ENCODE results near the gene ZFP90. TPM values are rescaled to one million over a fixed set of nuclear protein-coding genes. Genes with fewer than 3 reads are reported as not detected.

Gene ZFP90
- total RNA-seq, 1 donor from 2014 or later, result 18.8 TPM

DNA sequence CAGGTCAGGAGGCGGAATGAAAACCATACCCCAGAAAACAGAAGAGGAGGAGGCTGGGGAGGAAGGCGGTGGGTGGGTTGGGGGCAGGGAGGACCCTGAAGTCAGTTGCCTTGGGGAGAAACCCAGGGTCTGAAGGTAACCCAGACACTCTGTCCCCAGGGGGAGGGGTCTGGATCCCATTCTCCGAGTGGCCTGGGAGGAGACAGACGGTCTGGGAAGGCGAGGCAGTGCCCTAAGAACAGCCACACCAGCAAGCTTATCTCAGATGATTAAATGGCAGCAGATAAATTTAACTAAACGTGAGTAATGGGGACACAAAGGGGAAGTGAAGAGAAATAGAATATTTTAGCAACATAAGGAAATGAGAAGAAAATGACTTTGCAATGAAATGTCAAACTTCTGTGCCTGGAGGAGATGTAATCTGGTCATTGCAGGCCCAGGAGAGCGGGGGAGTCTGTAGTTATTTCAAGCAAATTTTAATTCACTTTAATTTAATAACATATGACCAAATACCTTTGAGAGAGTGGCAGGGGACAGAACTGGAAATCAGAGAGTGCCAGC lies 21.4 kb upstream of the ZFP90 start:
- H3K27ac Mint-ChIP-seq, result peak overlapping the region; percentile 13
- H3K36me3 Mint-ChIP-seq (ENCODE audit: low read depth), result no peaks in the 10 kb centered on the region
- ATAC-seq (ENCODE audit: low read depth) (no peak), DNase-seq (no peak)
- intact Hi-C loops (cut with micrococcal nuclease), result no loop called here
- no peaks in the 10 kb centered on the region for H3K9me3 Mint-ChIP-seq
- H3K4me1 Mint-ChIP-seq, result peaks cover 14% of the 10 kb centered on the region
- TF ChIP-seq, protein P1, sequence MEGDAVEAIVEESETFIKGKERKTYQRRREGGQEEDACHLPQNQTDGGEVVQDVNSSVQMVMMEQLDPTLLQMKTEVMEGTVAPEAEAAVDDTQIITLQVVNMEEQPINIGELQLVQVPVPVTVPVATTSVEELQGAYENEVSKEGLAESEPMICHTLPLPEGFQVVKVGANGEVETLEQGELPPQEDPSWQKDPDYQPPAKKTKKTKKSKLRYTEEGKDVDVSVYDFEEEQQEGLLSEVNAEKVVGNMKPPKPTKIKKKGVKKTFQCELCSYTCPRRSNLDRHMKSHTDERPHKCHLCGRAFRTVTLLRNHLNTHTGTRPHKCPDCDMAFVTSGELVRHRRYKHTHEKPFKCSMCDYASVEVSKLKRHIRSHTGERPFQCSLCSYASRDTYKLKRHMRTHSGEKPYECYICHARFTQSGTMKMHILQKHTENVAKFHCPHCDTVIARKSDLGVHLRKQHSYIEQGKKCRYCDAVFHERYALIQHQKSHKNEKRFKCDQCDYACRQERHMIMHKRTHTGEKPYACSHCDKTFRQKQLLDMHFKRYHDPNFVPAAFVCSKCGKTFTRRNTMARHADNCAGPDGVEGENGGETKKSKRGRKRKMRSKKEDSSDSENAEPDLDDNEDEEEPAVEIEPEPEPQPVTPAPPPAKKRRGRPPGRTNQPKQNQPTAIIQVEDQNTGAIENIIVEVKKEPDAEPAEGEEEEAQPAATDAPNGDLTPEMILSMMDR (IDR thresholded peaks at IDR 0.05), result no peak
- no peaks in the 10 kb centered on the region for H3K27me3 Mint-ChIP-seq
- H3K4me3 Mint-ChIP-seq, result no peak overlapping the region
- ChIA-PET CTCF (interaction anchor here (1.6 kb wide), 1 partner anchor 121 kb away, joined by 5 read pairs; no protein-coding TSS in a partner anchor), POLR2A (no interaction called here)

DNA sequence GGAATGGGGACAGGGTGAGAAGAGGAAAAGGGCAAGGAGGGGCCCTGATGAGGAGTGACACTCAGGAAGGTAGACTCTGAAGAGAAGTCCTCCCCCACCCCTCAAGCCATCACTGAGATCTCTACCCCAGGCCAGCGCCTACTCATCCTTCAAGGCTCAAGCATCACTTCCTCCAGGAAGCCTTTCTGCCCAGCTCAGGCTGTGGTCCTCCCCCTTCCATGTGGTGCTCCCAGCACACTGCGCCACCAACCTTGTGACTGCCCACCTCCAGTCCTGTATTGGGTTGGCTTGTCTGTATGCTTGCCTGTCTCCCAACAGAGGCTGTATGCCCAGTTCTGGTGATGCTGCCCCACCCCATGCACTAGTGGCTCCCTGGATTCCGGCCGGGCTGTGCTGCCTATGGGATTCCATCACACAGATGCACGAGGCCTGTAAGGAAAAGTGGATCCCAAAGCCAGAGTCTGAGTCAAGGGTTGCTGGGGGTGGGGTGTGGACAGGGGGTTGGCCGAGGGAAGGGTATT lies 19.8 kb upstream of the ZFP90 start:
- no peak overlapping the region for H3K4me3 Mint-ChIP-seq
- ATAC-seq (ENCODE audit: low read depth) (no peak), DNase-seq (no peak)
- ChIA-PET CTCF (interaction anchor here (1.6 kb wide), 1 partner anchor 123 kb away, joined by 5 read pairs; no protein-coding TSS in a partner anchor), POLR2A (interaction anchor here (0.7 kb wide), 1 partner anchor 601 kb away, joined by 3 read pairs; no protein-coding TSS in a partner anchor)
- intact Hi-C loops (cut with micrococcal nuclease), result no loop called here
- H3K27me3 Mint-ChIP-seq, result no peaks in the 10 kb centered on the region
- H3K36me3 Mint-ChIP-seq (ENCODE audit: low read depth), result no peaks in the 10 kb centered on the region
- peaks cover 14% of the 10 kb centered on the region for H3K4me1 Mint-ChIP-seq
- TF ChIP-seq, protein P1 (IDR thresholded peaks at IDR 0.05), result no peak
- H3K9me3 Mint-ChIP-seq, result no peaks in the 10 kb centered on the region
- H3K27ac Mint-ChIP-seq, result no peak overlapping the region

DNA sequence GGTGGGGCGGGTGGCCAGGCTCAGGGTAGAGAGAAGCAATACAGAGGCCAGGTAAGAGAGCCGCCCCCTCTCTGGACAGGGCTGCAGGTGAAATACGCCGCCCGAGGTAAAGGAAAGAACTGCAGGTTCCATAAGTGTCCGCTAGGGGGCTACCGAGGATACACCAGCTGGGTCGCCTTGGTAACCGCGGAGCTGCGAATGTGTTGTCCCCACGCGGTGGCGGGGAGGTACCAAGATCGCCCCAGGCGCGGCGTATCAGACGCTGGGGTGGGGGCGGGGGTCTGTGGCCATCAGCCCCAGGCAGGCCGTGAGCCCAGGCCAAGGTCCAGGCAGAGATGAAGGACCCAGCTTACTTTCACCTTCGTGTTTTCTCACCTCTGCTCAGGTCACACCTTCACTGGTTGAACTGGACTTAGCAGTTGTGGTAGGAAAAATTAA lies 18.4 kb upstream of the ZFP90 start:
- DNase-seq (peak; percentile 69), ATAC-seq (ENCODE audit: low read depth) (peak; percentile 98)
- ChIA-PET CTCF (interaction anchor here (0.6 to 2.1 kb wide), 21 partner anchors 9 to 765 kb away, joined by 3 to 14 read pairs (median 3); partner anchors contain the start of genes SLC7A6 and TANGO6), POLR2A (interaction anchor here (0.6 to 1.3 kb wide), 3 partner anchors 10 to 612 kb away, joined by 3 read pairs; partner anchors contain the start of genes CHTF8 and UTP4)
- H3K4me3 Mint-ChIP-seq, result peak overlapping the region; percentile 52
- H3K36me3 Mint-ChIP-seq (ENCODE audit: low read depth), result no peaks in the 10 kb centered on the region
- TF ChIP-seq, protein P1 (IDR thresholded peaks at IDR 0.05), result peak; percentile 77
- intact Hi-C loops (cut with micrococcal nuclease), result loop anchor here (1.0 to 5.0 kb wide), 4 partner anchors 10 to 273 kb away; partner anchors contain the start of genes PLA2G15 and ZFP90
- peak overlapping the region; percentile 12 for H3K27ac Mint-ChIP-seq
- H3K9me3 Mint-ChIP-seq, result no peaks in the 10 kb centered on the region
- peaks cover 14% of the 10 kb centered on the region for H3K4me1 Mint-ChIP-seq
- H3K27me3 Mint-ChIP-seq, result no peaks in the 10 kb centered on the region

DNA sequence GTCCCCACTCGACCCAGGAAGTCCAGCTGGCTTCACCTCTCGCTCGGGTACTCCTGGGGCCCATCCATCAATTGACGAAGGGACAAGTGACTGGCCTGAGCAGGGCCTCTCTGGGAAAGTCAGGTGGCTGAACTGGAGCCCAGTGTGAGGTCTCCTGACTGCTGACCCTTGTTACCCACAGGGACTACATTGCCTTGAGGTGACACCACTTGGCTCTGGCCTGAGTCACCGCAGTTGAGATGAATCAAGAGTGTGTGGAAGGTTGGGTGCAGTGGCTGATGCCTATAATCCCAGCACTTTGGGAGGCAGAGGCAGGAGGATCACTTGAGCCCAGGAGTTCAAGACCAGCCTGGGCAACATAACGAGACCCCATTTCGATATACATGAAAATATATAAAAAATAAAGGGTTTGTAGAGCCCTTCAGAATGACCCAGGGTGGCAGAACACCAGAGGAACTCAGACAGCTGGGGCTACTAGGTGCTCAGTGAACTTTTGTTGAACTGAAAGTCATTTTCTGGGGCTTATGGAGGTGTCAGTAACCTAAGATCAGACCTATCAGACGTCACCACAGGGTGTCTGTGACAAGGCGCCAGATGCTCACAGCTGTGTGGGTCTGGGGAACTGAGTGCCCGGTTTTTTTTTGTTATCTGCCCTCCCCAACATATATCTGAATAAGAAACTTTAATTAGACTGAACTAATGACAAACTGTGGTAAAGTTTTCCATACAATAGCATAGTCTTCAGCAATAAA lies 14.8 kb upstream of the ZFP90 start:
- POLR2A ChIA-PET, result no interaction called here
- H3K4me1 Mint-ChIP-seq, result peaks cover 17% of the 10 kb centered on the region
- no peaks in the 10 kb centered on the region for H3K27me3 Mint-ChIP-seq
- no peak overlapping the region for H3K27ac Mint-ChIP-seq
- TF ChIP-seq, protein P1 (IDR thresholded peaks at IDR 0.05), result no peak
- intact Hi-C loops (cut with micrococcal nuclease), result loop anchor here (5.0 kb wide), 1 partner anchor 277 kb away; the partner anchor contains the start of gene PLA2G15
- H3K9me3 Mint-ChIP-seq, result no peaks in the 10 kb centered on the region
- no peaks in the 10 kb centered on the region for H3K36me3 Mint-ChIP-seq (ENCODE audit: low read depth)
- CTCF ChIA-PET, result interaction anchor here (1.2 kb wide), 1 partner anchor 599 kb away, joined by 3 read pairs; no protein-coding TSS in a partner anchor
- no peak overlapping the region for H3K4me3 Mint-ChIP-seq
- DNase-seq (no peak), ATAC-seq (ENCODE audit: low read depth) (no peak)
